ENCODE results near the gene RASL11B.

The RASL11B gene

GRCh38 chr4:52843958-52844357, 18.2 kb upstream of the RASL11B start:
- DNase-seq: no peak

GRCh38 chr4:52844596-52844995, 17.5 kb upstream of the RASL11B start:
- DNase-seq: no peak

- DNase-seq: no peak
Measured at GRCh38 chr4:52846502-52846901, 15.6 kb upstream of the RASL11B start.

- DNase-seq: no peak
Measured at GRCh38 chr4:52848254-52848653, 13.9 kb upstream of the RASL11B start.

GRCh38 chr4:52850406-52851124, 11.6 kb upstream of the RASL11B start:
- DNase-seq: no peak

- DNase-seq: no peak
Measured at GRCh38 chr4:52852041-52852440, 10.1 kb upstream of the RASL11B start.

- DNase-seq: no peak
Measured at GRCh38 chr4:52852711-52853110, 9.4 kb upstream of the RASL11B start.

GRCh38 chr4:52853351-52853750, 8.8 kb upstream of the RASL11B start:
- DNase-seq: no peak

GRCh38 chr4:52856801-52857200, 5.3 kb upstream of the RASL11B start:
- DNase-seq: no peak

- DNase-seq: no peak
Measured at GRCh38 chr4:52860361-52860760, 1.8 kb upstream of the RASL11B start.

GRCh38 chr4:52861171-52861823, 820 bp upstream of the RASL11B start:
- DNase-seq: no peak

GRCh38 chr4:52862639-52863161, 583 bp downstream of the RASL11B start:
- DNase-seq: no peak

GRCh38 chr4:52863324-52863723, 1.2 kb downstream of the RASL11B start:
- DNase-seq: no peak

- DNase-seq: no peak
Measured at GRCh38 chr4:52864793-52865192, 2.7 kb downstream of the RASL11B start.

GRCh38 chr4:52865300-52865699, 3.2 kb downstream of the RASL11B start:
- no peak for DNase-seq

- no peak for DNase-seq
Measured at GRCh38 chr4:52866734-52867133, 4.6 kb downstream of the RASL11B start.

- DNase-seq: no peak
Measured at GRCh38 chr4:52867163-52867562, 5.0 kb downstream of the RASL11B start.

GRCh38 chr4:52868133-52868532, 6.0 kb downstream of the RASL11B start:
- DNase-seq: no peak

- DNase-seq: peak; percentile 58
Measured at GRCh38 chr4:52869196-52869595, 7.1 kb downstream of the RASL11B start.

GRCh38 chr4:52869656-52870055, 7.5 kb downstream of the RASL11B start:
- DNase-seq: no peak

- DNase-seq: no peak
Measured at GRCh38 chr4:52870225-52870624, 8.1 kb downstream of the RASL11B start.

GRCh38 chr4:52873191-52873590, 11.1 kb downstream of the RASL11B start:
- peak; percentile 71 for DNase-seq

- peak; percentile 66 for DNase-seq
Measured at GRCh38 chr4:52873861-52874343, 11.8 kb downstream of the RASL11B start.

- DNase-seq: no peak
Measured at GRCh38 chr4:52874948-52875347, 12.8 kb downstream of the RASL11B start.
